ENCODE data around the gene FAM200A.
A peak's percentile ranks its signal among the peaks of the same experiment; 100 is the strongest.

The FAM200A gene

GRCh38 chr7:99551767-99552463, at the start of gene FAM200A:
Gene FAM200A (minus strand): TSS chr7:99552114. CDS start chr7:99548407, 3,707 bp downstream.
- H3K9ac ChIP-seq (ENCODE audit: low read length) = peak within 1 kb of the TSS; percentile 84
- peak within 1 kb of the TSS; percentile 91 for H2AFZ ChIP-seq (ENCODE audit: low read depth, low read length)
- H3K4me2 ChIP-seq (ENCODE audit: low read length) = peak within 1 kb of the TSS; percentile 71
- H4K20me1 ChIP-seq (ENCODE audit: insufficient read depth, low read length) = no peaks in the 10 kb centered on the region
- 0 out of 2 replicates have a peak within 1 kb of the TSS, but pooled peaks have one; percentile 17 for H3K27ac ChIP-seq (ENCODE audit: low read length)
- TF ChIP-seq CTCF (IDR thresholded peaks at IDR 0.05; ENCODE audit: low read depth, low read length) = no peak
- no peak for TF ChIP-seq EZH2phosphoT487 (IDR thresholded peaks at IDR 0.05; ENCODE audit: low read depth)
- peak within 1 kb of the TSS; percentile 91 for H3K4me3 ChIP-seq (ENCODE audit: low read length)
- no peaks in the 10 kb centered on the region for H3K9me3 ChIP-seq (ENCODE audit: insufficient read depth, low read length)
- H3K27me3 ChIP-seq (ENCODE audit: low read depth, low read length) = no peaks in the 10 kb centered on the region
- H3K79me2 ChIP-seq (ENCODE audit: low read length) = peaks cover 28% of the 10 kb centered on the region
- H3K36me3 ChIP-seq (replicated peaks; ENCODE audit: low read depth, low read length) = peaks cover 31% of the 10 kb centered on the region
- peaks cover 11% of the 10 kb centered on the region for H3K4me1 ChIP-seq (ENCODE audit: low read length)

- H3K36me3 ChIP-seq (replicated peaks; ENCODE audit: low read depth, low read length) = no peaks in the 10 kb centered on the region
- no peaks in the 10 kb centered on the region for H3K79me2 ChIP-seq (ENCODE audit: low read length)
- no peak overlapping the region for H3K9ac ChIP-seq (ENCODE audit: low read length)
- H3K27ac ChIP-seq (ENCODE audit: low read length) = no peak overlapping the region
- H4K20me1 ChIP-seq (ENCODE audit: insufficient read depth, low read length) = no peaks in the 10 kb centered on the region
- H2AFZ ChIP-seq (ENCODE audit: low read depth, low read length) = no peak overlapping the region
- H3K9me3 ChIP-seq (ENCODE audit: insufficient read depth, low read length) = no peaks in the 10 kb centered on the region
- H3K4me1 ChIP-seq (ENCODE audit: low read length) = no peaks in the 10 kb centered on the region
- H3K4me3 ChIP-seq (ENCODE audit: low read length) = no peak overlapping the region
- no peak overlapping the region for H3K4me2 ChIP-seq (ENCODE audit: low read length)
- no peaks in the 10 kb centered on the region; the same call in 1 of the 2 replicates for H3K27me3 ChIP-seq (ENCODE audit: low read depth, low read length)
- no peak for TF ChIP-seq EZH2phosphoT487 (IDR thresholded peaks at IDR 0.05; ENCODE audit: low read depth)
- TF ChIP-seq CTCF (IDR thresholded peaks at IDR 0.05; ENCODE audit: low read depth, low read length) = no peak
Measured at GRCh38 chr7:99599836-99600235, 47.9 kb upstream of the FAM200A start.

GRCh38 chr7:99597762-99598501, 46.0 kb upstream of the FAM200A start, which contains the start of gene TMEM225B:
Gene TMEM225B (plus strand): TSS chr7:99598267. CDS start chr7:99604389, 6,122 bp downstream.
- no peak for TF ChIP-seq EZH2phosphoT487 (IDR thresholded peaks at IDR 0.05; ENCODE audit: low read depth)
- no peaks in the 10 kb centered on the region for H3K79me2 ChIP-seq (ENCODE audit: low read length)
- H2AFZ ChIP-seq (ENCODE audit: low read depth, low read length) = no peak within 1 kb of the TSS
- no peaks in the 10 kb centered on the region; the same call in 1 of the 2 replicates for H3K27me3 ChIP-seq (ENCODE audit: low read depth, low read length)
- H4K20me1 ChIP-seq (ENCODE audit: insufficient read depth, low read length) = no peaks in the 10 kb centered on the region
- H3K36me3 ChIP-seq (replicated peaks; ENCODE audit: low read depth, low read length) = no peaks in the 10 kb centered on the region
- no peak within 1 kb of the TSS for H3K27ac ChIP-seq (ENCODE audit: low read length)
- H3K4me1 ChIP-seq (ENCODE audit: low read length) = no peaks in the 10 kb centered on the region
- no peak within 1 kb of the TSS for H3K9ac ChIP-seq (ENCODE audit: low read length)
- H3K9me3 ChIP-seq (ENCODE audit: insufficient read depth, low read length) = no peaks in the 10 kb centered on the region
- H3K4me3 ChIP-seq (ENCODE audit: low read length) = no peak within 1 kb of the TSS
- H3K4me2 ChIP-seq (ENCODE audit: low read length) = no peak within 1 kb of the TSS

- Histone ChIP-seq H3K9ac (ENCODE audit: low read length) (no peak overlapping the region), H3K27ac (ENCODE audit: low read length) (no peak overlapping the region), H2AFZ (ENCODE audit: low read depth, low read length) (no peak overlapping the region), H3K4me1 (ENCODE audit: low read length) (no peaks in the 10 kb centered on the region), H3K9me3 (ENCODE audit: insufficient read depth, low read length) (no peaks in the 10 kb centered on the region), H3K36me3 (replicated peaks; ENCODE audit: low read depth, low read length) (no peaks in the 10 kb centered on the region), H3K4me2 (ENCODE audit: low read length) (no peak overlapping the region), H3K79me2 (ENCODE audit: low read length) (no peaks in the 10 kb centered on the region), H3K4me3 (ENCODE audit: low read length) (no peak overlapping the region), H3K27me3 (ENCODE audit: low read depth, low read length) (no peaks in the 10 kb centered on the region; the same call in 1 of the 2 replicates), H4K20me1 (ENCODE audit: insufficient read depth, low read length) (no peaks in the 10 kb centered on the region)
- TF ChIP-seq EZH2phosphoT487 (IDR thresholded peaks at IDR 0.05; ENCODE audit: low read depth) (no peak), CTCF (IDR thresholded peaks at IDR 0.05; ENCODE audit: low read depth, low read length) (no peak)
Measured at GRCh38 chr7:99596408-99596955, 44.6 kb upstream of the FAM200A start.

All from OCI-LY3 (cell line).